Renal cortical epithelial cell (primary cell): ENCODE data around the gene CLEC16A. TPM values are rescaled to one million over a fixed set of nuclear protein-coding genes. Genes with fewer than 3 reads are reported as not detected.
"Not testable (repeated sequence)": the region's sequence is repeated elsewhere in the genome, so short reads cannot be mapped to it uniquely, and the experiment has no call there.

Experiments used
- DNase-seq: peaks from one replicate; pipeline ENCODE4 v3.0.0-alpha.2; 2011; ENCODE audit warnings: low read depth
- total RNA-seq: library from RNA; depleted of rRNA; stranded (reverse); fragments of >200 nt; gene quantifications from 2 replicates; pipeline ENCODE4 v1.2.3, GENCODE V29; 2014

Gene CLEC16A
- total RNA-seq, 1 donor from 2014 or later, result 48.3 TPM

- no peak for DNase-seq
Measured at GRCh38 chr16:10939649-10940234, 4.6 kb upstream of the CLEC16A start.

GRCh38 chr16:10940501-10941079, 3.8 kb upstream of the CLEC16A start:
- DNase-seq, result no peak

- DNase-seq, result no peak
Measured at GRCh38 chr16:10941127-10941933, 3.0 kb upstream of the CLEC16A start.

GRCh38 chr16:10941935-10942351, 2.4 kb upstream of the CLEC16A start:
- not testable (repeated sequence) for DNase-seq

GRCh38 chr16:10942352-10943063, 1.9 kb upstream of the CLEC16A start, which contains the start of gene DEXI:
TSS of gene DEXI (minus strand) at chr16:10942468. CDS start at chr16:10942005, 463 bp downstream.
- peak; percentile 64 for DNase-seq

GRCh38 chr16:10943064-10943353, 1.4 kb upstream of the CLEC16A start:
- DNase-seq, result peak; percentile 52

GRCh38 chr16:10945065-10945787, 862 bp downstream of the CLEC16A start:
- no peak for DNase-seq

- peak; percentile 58 for DNase-seq
Measured at GRCh38 chr16:10946308-10946707, 1.9 kb downstream of the CLEC16A start.

GRCh38 chr16:10947211-10947787, 2.9 kb downstream of the CLEC16A start:
- DNase-seq, result no peak

- DNase-seq, result peak; percentile 64
Measured at GRCh38 chr16:10949424-10949970, 5.1 kb downstream of the CLEC16A start.

- no peak for DNase-seq
Measured at GRCh38 chr16:10950393-10950792, 6.0 kb downstream of the CLEC16A start.

GRCh38 chr16:10951026-10951425, 6.7 kb downstream of the CLEC16A start:
- no peak for DNase-seq

GRCh38 chr16:10954903-10955302, 10.5 kb downstream of the CLEC16A start:
- DNase-seq, result no peak

- no peak for DNase-seq
Measured at GRCh38 chr16:10957771-10958482, 13.6 kb downstream of the CLEC16A start.

- DNase-seq, result peak; percentile 76
Measured at GRCh38 chr16:10959161-10959560, 14.8 kb downstream of the CLEC16A start.

GRCh38 chr16:10961231-10961630, 16.9 kb downstream of the CLEC16A start:
- DNase-seq, result peak; percentile 51

GRCh38 chr16:10964039-10964890, 19.9 kb downstream of the CLEC16A start:
- DNase-seq, result peak; percentile 59

- no peak for DNase-seq
Measured at GRCh38 chr16:10964891-10965326, 20.5 kb downstream of the CLEC16A start.

- DNase-seq, result no peak
Measured at GRCh38 chr16:10965440-10966061, 21.2 kb downstream of the CLEC16A start.
